Natural killer cell treated with Interleukin-12 subunit alpha and Interleukin-12 subunit beta and Interleukin-15 and Interleukin-18, amount 100 ng/mL, for 72 hours (primary cell): ENCODE data around the gene BICC1. TPM values are rescaled to one million over a fixed set of nuclear protein-coding genes. Genes with fewer than 3 reads are reported as not detected.

Experiments
- ATAC-seq, 2 donors: fragments of 150-1000 bp; cut with Tn5 transposase in 1 of 2; sonication (Bioruptor Pico), chemical (Tn5 transposase) in 1 of 2; 2 replicates each; pipeline ENCODE4 v1.10.0; 2021
- DNase-seq: peaks from one replicate; pipeline ENCODE4 v3.0.0; 2022; ENCODE audit warnings: low spot score
- H3K27ac Mint-ChIP-seq, 2 donors: 1 replicate in 1 of 2; 2 replicates in 1 of 2; pipeline ENCODE4 v1.8.0; 2022; ENCODE audit warnings: mixed read lengths in 2 of 2, mild to moderate bottlenecking in 1 of 2, moderate library complexity in 1 of 2
- H3K27me3 Mint-ChIP-seq, 2 donors: 1 replicate in 1 of 2; 2 replicates in 1 of 2; pipeline ENCODE4 v1.8.0; 2022; ENCODE audit warnings: mixed read lengths in 2 of 2
- H3K36me3 Mint-ChIP-seq: one replicate; pipeline ENCODE4 v1.8.0; 2022; ENCODE audit warnings: mixed read lengths
- H3K4me1 Mint-ChIP-seq, 2 donors: 1 replicate in 1 of 2; 2 replicates in 1 of 2; pipeline ENCODE4 v1.8.0; 2022; ENCODE audit warnings: low read depth in 2 of 2, mixed read lengths in 2 of 2, mild to moderate bottlenecking in 1 of 2
- H3K4me3 Mint-ChIP-seq: one replicate; pipeline ENCODE4 v1.8.0; 2022; ENCODE audit warnings: mixed read lengths
- H3K9me3 Mint-ChIP-seq: 2 replicates; pipeline ENCODE4 v1.8.0; 2022; ENCODE audit warnings: mixed read lengths
- total RNA-seq, 2 donors: library from RNA; stranded (reverse); gene quantifications; one replicate each; pipeline ENCODE4 v1.2.3, GENCODE V29; 2022

Gene BICC1
- total RNA-seq, 2 donors from 2014 or later = 0.26 TPM; not detected in 1

DNA sequence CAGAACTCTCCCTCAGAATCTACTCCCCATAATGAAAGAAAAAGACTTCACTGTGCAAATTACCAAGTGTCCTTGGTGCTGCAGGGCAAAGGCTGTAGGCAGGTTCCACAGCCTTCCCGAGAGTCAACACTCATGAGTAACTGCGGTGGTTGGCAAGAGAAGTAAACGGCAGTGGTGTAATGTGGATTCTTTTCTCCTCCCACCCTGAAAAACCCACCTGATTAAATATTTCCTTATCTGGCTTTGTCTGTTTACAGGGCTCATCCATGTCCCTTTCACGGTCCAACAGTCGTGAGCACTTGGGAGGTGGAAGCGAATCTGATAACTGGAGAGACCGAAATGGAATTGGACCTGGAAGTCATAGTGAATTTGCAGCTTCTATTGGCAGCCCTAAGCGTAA is 300.9 kb downstream of the BICC1 start:
- Mint-ChIP-seq H3K4me1 (no peaks in the 10 kb centered on the region), H3K9me3 (no peaks in the 10 kb centered on the region), H3K4me3 (no peak overlapping the region), H3K36me3 (no peaks in the 10 kb centered on the region), H3K27ac (no peak overlapping the region), H3K27me3 (no peaks in the 10 kb centered on the region)
- DNase-seq (no peak), ATAC-seq (no peak)

DNA sequence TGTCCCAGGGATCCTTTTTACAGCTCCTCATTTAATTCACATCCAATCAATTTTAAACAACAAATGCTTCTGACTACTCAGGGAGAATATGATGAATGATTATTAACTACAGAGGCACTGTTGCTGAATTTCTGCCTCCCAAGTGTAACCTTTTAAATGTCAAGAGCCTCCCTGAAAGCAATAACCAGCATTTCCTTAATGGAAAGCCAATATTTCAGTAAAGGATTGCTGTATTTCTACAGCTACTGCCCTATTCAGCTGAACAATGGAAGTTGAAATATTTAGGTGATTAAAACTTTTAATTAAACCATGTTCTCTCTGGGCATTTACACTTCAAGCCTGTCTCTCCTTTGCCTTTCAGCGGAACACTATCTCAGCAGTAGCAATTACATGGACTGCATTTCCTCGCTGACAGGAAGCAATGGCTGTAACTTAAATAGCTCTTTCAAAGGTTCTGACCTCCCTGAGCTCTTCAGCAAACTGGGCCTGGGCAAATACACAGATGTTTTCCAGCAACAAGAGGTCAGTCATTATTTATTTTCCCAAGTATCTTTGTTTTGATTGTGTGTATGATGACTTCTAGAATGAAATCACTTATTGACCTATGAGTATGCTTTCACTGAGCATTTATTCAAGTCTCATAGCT is 304.7 kb downstream of the BICC1 start:
- ATAC-seq = no peak
- no peaks in the 10 kb centered on the region for H3K36me3 Mint-ChIP-seq
- no peak overlapping the region for H3K27ac Mint-ChIP-seq
- H3K27me3 Mint-ChIP-seq = no peaks in the 10 kb centered on the region
- no peak overlapping the region for H3K4me3 Mint-ChIP-seq
- no peak for DNase-seq
- H3K4me1 Mint-ChIP-seq = peaks cover 0 to 16% of the 10 kb centered on the region in 2 donors
- no peaks in the 10 kb centered on the region for H3K9me3 Mint-ChIP-seq

- Mint-ChIP-seq H3K9me3 (no peaks in the 10 kb centered on the region), H3K36me3 (no peaks in the 10 kb centered on the region), H3K4me3 (no peak overlapping the region), H3K27me3 (no peaks in the 10 kb centered on the region), H3K27ac (no peak overlapping the region), H3K4me1 (peaks cover 0 to 16% of the 10 kb centered on the region in 2 donors)
- DNase-seq (no peak), ATAC-seq (no peak)
Observed at GRCh38 chr10:58818900-58819299, 306.2 kb downstream of the BICC1 start.

DNA sequence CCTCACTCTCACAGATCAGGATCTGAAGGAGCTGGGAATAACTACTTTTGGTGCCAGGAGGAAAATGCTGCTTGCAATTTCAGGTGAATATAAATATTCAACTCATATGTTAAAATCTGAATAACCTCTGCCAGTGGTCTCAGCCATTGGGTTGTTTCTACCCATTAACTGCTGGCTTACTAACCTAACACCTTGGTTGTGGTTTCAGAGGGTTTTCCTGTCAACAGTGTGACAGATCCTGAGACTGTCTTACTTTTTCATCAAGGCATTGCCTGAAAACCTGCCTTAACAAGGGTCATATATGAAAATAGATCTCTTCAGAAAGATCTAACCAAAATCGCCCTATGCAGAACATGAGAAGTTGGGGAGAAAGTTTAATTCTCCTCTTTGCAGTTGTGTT is 307.7 kb downstream of the BICC1 start:
- Mint-ChIP-seq H3K4me3 (no peak overlapping the region), H3K9me3 (no peaks in the 10 kb centered on the region)

GRCh38 chr10:58820861-58821751 is 308.4 kb downstream of the BICC1 start:
- no peaks in the 10 kb centered on the region for H3K36me3 Mint-ChIP-seq
- peaks cover 0 to 16% of the 10 kb centered on the region in 2 donors for H3K4me1 Mint-ChIP-seq
- no peak overlapping the region for H3K4me3 Mint-ChIP-seq
- no peak for ATAC-seq
- no peak overlapping the region for H3K27ac Mint-ChIP-seq
- H3K27me3 Mint-ChIP-seq = no peaks in the 10 kb centered on the region
- no peaks in the 10 kb centered on the region for H3K9me3 Mint-ChIP-seq
- no peak for DNase-seq

More for the DNA sequence above, 307.7 kb downstream of the BICC1 start:
- H3K27ac Mint-ChIP-seq = no peak overlapping the region
- H3K36me3 Mint-ChIP-seq = no peaks in the 10 kb centered on the region
- H3K4me1 Mint-ChIP-seq = peaks cover 0 to 16% of the 10 kb centered on the region in 2 donors
- ATAC-seq = peak in 1 of 2 donors; percentile 72
- no peaks in the 10 kb centered on the region for H3K27me3 Mint-ChIP-seq
- no peak for DNase-seq

GRCh38 chr10:58821752-58822056 is 309.0 kb downstream of the BICC1 start:
- DNase-seq = no peak
- H3K4me1 Mint-ChIP-seq = peaks cover 0 to 16% of the 10 kb centered on the region in 2 donors
- no peak for ATAC-seq
- no peak overlapping the region for H3K27ac Mint-ChIP-seq
- no peak overlapping the region for H3K4me3 Mint-ChIP-seq
- H3K36me3 Mint-ChIP-seq = no peaks in the 10 kb centered on the region
- H3K27me3 Mint-ChIP-seq = no peaks in the 10 kb centered on the region
- no peaks in the 10 kb centered on the region for H3K9me3 Mint-ChIP-seq

GRCh38 chr10:58823983-58824382 is 311.3 kb downstream of the BICC1 start:
- H3K36me3 Mint-ChIP-seq = no peaks in the 10 kb centered on the region
- ATAC-seq (no peak), DNase-seq (no peak)
- H3K27ac Mint-ChIP-seq = no peak overlapping the region
- no peak overlapping the region for H3K4me3 Mint-ChIP-seq
- no peaks in the 10 kb centered on the region for H3K27me3 Mint-ChIP-seq
- H3K9me3 Mint-ChIP-seq = no peaks in the 10 kb centered on the region
- peaks cover 0 to 16% of the 10 kb centered on the region in 2 donors for H3K4me1 Mint-ChIP-seq

- peaks cover 0 to 16% of the 10 kb centered on the region in 2 donors for H3K4me1 Mint-ChIP-seq
- no peaks in the 10 kb centered on the region for H3K27me3 Mint-ChIP-seq
- H3K27ac Mint-ChIP-seq = no peak overlapping the region
- no peaks in the 10 kb centered on the region for H3K9me3 Mint-ChIP-seq
- no peak for DNase-seq
- ATAC-seq = no peak
- H3K36me3 Mint-ChIP-seq = no peaks in the 10 kb centered on the region
- no peak overlapping the region for H3K4me3 Mint-ChIP-seq
Observed at GRCh38 chr10:58824396-58824795, 311.7 kb downstream of the BICC1 start.

DNA sequence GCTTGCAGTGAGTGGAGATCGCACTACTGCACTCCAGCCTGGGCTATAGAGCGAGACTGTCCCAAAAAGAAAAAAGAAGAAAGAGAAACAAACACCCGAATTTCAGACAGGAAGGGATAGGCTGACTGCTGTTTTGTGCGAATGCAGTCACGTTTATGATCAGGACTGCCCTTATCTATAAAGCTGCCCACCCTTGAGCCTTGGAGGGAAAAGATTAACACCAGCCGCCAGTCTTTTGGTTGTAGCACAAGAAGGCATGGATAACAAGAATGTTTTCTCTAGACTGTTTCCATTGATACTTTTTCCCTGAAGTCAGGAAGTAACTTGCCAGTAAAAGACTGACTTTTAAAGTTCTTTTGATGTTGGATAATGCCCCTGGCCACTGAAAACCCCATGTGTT is 314.0 kb downstream of the BICC1 start:
- H3K4me1 Mint-ChIP-seq = no peaks in the 10 kb centered on the region
- no peaks in the 10 kb centered on the region for H3K27me3 Mint-ChIP-seq
- ATAC-seq (no peak), DNase-seq (no peak)
- H3K4me3 Mint-ChIP-seq = no peak overlapping the region
- H3K9me3 Mint-ChIP-seq = no peaks in the 10 kb centered on the region
- H3K27ac Mint-ChIP-seq = no peak overlapping the region
- no peaks in the 10 kb centered on the region for H3K36me3 Mint-ChIP-seq

DNA sequence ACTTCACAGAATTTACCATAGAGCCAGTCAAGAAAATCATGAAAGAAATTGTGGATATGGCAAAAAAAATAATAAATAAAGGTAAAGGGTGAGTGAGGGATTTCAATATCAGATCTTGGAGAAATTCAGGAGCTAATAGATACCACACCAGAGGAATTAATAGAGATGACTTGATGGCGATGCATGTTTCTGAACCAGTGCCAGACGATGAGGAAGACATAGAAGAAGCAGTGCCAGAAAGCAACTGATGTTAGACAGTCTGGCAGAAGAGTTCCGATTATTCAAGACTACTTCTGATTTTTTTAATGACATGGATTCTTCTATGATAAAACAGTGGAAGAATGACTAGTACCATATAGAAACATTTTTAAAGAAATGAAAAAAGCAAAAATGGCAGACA is 314.7 kb downstream of the BICC1 start:
- no peak overlapping the region for H3K27ac Mint-ChIP-seq
- no peaks in the 10 kb centered on the region for H3K36me3 Mint-ChIP-seq
- ATAC-seq (no peak), DNase-seq (no peak)
- H3K4me1 Mint-ChIP-seq = no peaks in the 10 kb centered on the region
- no peak overlapping the region for H3K4me3 Mint-ChIP-seq
- no peaks in the 10 kb centered on the region for H3K27me3 Mint-ChIP-seq
- H3K9me3 Mint-ChIP-seq = no peaks in the 10 kb centered on the region

- Mint-ChIP-seq H3K4me3 (no peak overlapping the region), H3K27me3 (no peaks in the 10 kb centered on the region), H3K9me3 (no peaks in the 10 kb centered on the region), H3K27ac (no peak overlapping the region), H3K36me3 (no peaks in the 10 kb centered on the region), H3K4me1 (no peaks in the 10 kb centered on the region)
- ATAC-seq (no peak), DNase-seq (no peak)
Observed at GRCh38 chr10:58829839-58830238, 317.2 kb downstream of the BICC1 start.

GRCh38 chr10:58830697-58831096 is 318.0 kb downstream of the BICC1 start:
- no peaks in the 10 kb centered on the region for H3K9me3 Mint-ChIP-seq
- H3K27ac Mint-ChIP-seq = no peak overlapping the region
- DNase-seq (no peak), ATAC-seq (no peak)
- H3K4me1 Mint-ChIP-seq = no peaks in the 10 kb centered on the region
- H3K27me3 Mint-ChIP-seq = no peaks in the 10 kb centered on the region
- H3K4me3 Mint-ChIP-seq = no peak overlapping the region
- no peaks in the 10 kb centered on the region for H3K36me3 Mint-ChIP-seq

GRCh38 chr10:58833771-58834561 is 321.3 kb downstream of the BICC1 start:
- Mint-ChIP-seq H3K4me1 (peaks cover 0 to 4% of the 10 kb centered on the region in 2 donors), H3K4me3 (no peak overlapping the region), H3K9me3 (no peaks in the 10 kb centered on the region), H3K27me3 (no peaks in the 10 kb centered on the region), H3K36me3 (no peaks in the 10 kb centered on the region), H3K27ac (no peak overlapping the region)
- no peak for ATAC-seq
- DNase-seq = no peak

DNA sequence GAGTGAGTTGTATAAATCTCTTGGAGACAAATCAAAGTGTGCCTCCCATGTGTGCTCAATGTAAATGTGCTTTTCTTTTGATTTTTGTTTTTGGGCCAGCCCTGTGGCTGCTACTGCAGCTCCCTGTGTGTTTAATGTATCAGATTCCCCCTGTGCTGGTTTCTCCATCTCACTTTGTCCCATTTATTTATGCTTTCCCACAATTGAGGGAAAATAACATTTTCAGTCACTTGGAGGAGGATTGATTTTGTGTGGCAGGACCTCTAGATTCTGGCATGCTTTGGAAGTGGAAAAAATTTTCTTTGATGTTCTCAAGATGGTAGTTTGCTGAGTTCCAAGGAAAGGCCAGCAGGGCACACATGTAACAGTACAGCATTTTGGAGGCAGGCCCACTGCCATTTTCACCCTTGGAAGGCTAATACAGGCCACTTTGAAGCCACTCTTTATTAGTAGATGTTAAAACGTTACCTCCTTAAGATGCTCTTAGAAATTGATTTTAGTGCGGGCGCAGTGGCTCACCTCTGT is 323.6 kb downstream of the BICC1 start:
- Mint-ChIP-seq H3K36me3 (no peaks in the 10 kb centered on the region), H3K27ac (no peak overlapping the region), H3K9me3 (no peaks in the 10 kb centered on the region), H3K4me3 (no peak overlapping the region), H3K4me1 (peaks cover 0 to 4% of the 10 kb centered on the region in 2 donors), H3K27me3 (peaks cover 0 to 5% of the 10 kb centered on the region in 2 donors)
- no peak for DNase-seq
- no peak for ATAC-seq
